ENCODE results near the gene OTOP2.
"Not testable (repeated sequence)": the region's sequence is repeated elsewhere in the genome, so short reads cannot be mapped to it uniquely, and the experiment has no call there.

The OTOP2 gene

GRCh38 chr17:74904687-74905409 is 19.2 kb upstream of the OTOP2 start:
- no peaks in the 10 kb centered on the region for H3K36me3 ChIP-seq (ENCODE audit: control insufficient read depth in 2 of 2, insufficient read depth in 1 of 2, low read length in 2 of 2)
- ChIA-PET CTCF (interaction anchor here (1.2 kb wide), 1 partner anchor 41 kb away, joined by 3 read pairs; no protein-coding TSS in a partner anchor), POLR2A (no interaction called here)
- no peak overlapping the region for H3K4me3 ChIP-seq (ENCODE audit: low read depth, low read length)
- H3K27ac ChIP-seq (ENCODE audit: extremely low read depth, low read depth, low read length) = no peak overlapping the region
- H3K4me1 ChIP-seq (ENCODE audit: control insufficient read depth, insufficient read depth, low read length) = no peaks in the 10 kb centered on the region
- TF ChIP-seq ZXDB (tag by site-specific recombination; IDR thresholded peaks at IDR 0.05) = no peak
- H3K9me3 ChIP-seq (ENCODE audit: control insufficient read depth, insufficient read depth, low read depth, low read length) = no peaks in the 10 kb centered on the region

DNA sequence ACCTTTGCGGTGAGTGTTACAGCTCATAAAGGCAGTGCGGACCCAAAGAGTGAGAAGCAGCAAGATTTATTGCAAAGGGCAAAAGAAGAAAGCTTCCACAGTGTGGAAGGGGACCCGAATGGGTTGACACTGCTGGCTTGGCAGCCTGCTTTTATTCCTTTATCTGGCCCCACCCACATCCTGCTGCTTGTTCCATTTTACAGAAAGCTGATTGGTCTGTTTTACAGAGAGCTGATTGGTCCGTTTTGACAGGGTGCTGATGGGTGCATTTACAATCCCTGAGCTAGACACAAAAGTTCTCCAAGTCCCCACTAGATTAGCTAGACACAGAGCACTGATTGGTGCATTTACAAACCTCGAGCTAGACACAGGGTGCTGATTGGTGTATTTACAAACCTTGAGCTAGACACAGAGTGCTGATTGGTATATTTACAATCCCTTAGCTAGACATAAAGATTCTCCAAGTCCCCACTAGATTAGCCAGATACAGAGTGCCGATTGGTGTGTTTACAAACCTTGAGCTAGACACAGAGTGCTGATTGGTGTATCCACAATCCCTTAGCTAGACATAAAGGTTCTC is 17.8 kb upstream of the OTOP2 start:
- H3K4me1 ChIP-seq (ENCODE audit: control insufficient read depth, insufficient read depth, low read length); H3K9me3 ChIP-seq (ENCODE audit: control insufficient read depth, insufficient read depth, low read depth, low read length); H3K36me3 ChIP-seq (ENCODE audit: control insufficient read depth in 2 of 2, insufficient read depth in 1 of 2, low read length in 2 of 2); H3K4me3 ChIP-seq (ENCODE audit: low read depth, low read length); H3K27ac ChIP-seq (ENCODE audit: extremely low read depth, low read depth, low read length): not testable (repeated sequence)
- peak; percentile 39 for TF ChIP-seq SP2 (tag by site-specific recombination; IDR thresholded peaks at IDR 0.05)
- POLR2A ChIA-PET = interaction anchor here (1.2 to 2.3 kb wide), 2 partner anchors 11 to 34 kb away, joined by 5 to 11 read pairs; partner anchors contain the start of gene FDXR
- CTCF ChIA-PET = interaction anchor here (0.7 to 1.3 kb wide), 5 partner anchors 19 to 296 kb away, joined by 3 to 4 read pairs (median 3); no protein-coding TSS in a partner anchor

DNA sequence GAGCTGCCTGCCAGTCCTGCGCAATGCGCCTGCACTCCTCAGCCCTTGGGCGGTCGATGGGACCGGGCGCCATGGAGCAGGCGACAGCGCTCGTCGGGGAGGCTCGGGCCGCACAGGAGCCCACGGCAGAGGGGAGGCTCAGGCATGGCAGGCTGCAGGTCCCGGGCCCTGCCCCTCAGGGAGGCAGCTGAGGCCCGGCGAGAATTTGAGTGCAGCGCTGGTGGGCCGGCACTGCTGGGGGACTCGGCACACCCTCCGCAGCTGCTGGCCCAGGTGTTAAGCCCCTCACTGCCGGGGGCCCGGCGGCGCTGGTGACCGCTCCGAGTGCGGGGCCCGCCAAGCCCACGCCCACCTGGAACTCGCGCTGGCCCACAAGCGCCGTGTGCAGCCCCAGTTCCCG is 17.1 kb upstream of the OTOP2 start:
- no peaks in the 10 kb centered on the region for H3K9me3 ChIP-seq (ENCODE audit: control insufficient read depth, insufficient read depth, low read depth, low read length)
- H3K36me3 ChIP-seq (ENCODE audit: control insufficient read depth in 2 of 2, insufficient read depth in 1 of 2, low read length in 2 of 2) = no peaks in the 10 kb centered on the region
- H3K4me3 ChIP-seq (ENCODE audit: low read depth, low read length) = no peak overlapping the region
- no peak overlapping the region for H3K27ac ChIP-seq (ENCODE audit: extremely low read depth, low read depth, low read length)
- CTCF ChIA-PET = interaction anchor here (0.7 to 1.3 kb wide), 2 partner anchors 55 to 510 kb away, joined by 3 read pairs; no protein-coding TSS in a partner anchor
- H3K4me1 ChIP-seq (ENCODE audit: control insufficient read depth, insufficient read depth, low read length) = no peaks in the 10 kb centered on the region
- POLR2A ChIA-PET = interaction anchor here (2.3 kb wide), 1 partner anchor 34 kb away, joined by 11 read pairs; the partner anchor contains the start of gene FDXR
- TF ChIP-seq, protein P1, sequence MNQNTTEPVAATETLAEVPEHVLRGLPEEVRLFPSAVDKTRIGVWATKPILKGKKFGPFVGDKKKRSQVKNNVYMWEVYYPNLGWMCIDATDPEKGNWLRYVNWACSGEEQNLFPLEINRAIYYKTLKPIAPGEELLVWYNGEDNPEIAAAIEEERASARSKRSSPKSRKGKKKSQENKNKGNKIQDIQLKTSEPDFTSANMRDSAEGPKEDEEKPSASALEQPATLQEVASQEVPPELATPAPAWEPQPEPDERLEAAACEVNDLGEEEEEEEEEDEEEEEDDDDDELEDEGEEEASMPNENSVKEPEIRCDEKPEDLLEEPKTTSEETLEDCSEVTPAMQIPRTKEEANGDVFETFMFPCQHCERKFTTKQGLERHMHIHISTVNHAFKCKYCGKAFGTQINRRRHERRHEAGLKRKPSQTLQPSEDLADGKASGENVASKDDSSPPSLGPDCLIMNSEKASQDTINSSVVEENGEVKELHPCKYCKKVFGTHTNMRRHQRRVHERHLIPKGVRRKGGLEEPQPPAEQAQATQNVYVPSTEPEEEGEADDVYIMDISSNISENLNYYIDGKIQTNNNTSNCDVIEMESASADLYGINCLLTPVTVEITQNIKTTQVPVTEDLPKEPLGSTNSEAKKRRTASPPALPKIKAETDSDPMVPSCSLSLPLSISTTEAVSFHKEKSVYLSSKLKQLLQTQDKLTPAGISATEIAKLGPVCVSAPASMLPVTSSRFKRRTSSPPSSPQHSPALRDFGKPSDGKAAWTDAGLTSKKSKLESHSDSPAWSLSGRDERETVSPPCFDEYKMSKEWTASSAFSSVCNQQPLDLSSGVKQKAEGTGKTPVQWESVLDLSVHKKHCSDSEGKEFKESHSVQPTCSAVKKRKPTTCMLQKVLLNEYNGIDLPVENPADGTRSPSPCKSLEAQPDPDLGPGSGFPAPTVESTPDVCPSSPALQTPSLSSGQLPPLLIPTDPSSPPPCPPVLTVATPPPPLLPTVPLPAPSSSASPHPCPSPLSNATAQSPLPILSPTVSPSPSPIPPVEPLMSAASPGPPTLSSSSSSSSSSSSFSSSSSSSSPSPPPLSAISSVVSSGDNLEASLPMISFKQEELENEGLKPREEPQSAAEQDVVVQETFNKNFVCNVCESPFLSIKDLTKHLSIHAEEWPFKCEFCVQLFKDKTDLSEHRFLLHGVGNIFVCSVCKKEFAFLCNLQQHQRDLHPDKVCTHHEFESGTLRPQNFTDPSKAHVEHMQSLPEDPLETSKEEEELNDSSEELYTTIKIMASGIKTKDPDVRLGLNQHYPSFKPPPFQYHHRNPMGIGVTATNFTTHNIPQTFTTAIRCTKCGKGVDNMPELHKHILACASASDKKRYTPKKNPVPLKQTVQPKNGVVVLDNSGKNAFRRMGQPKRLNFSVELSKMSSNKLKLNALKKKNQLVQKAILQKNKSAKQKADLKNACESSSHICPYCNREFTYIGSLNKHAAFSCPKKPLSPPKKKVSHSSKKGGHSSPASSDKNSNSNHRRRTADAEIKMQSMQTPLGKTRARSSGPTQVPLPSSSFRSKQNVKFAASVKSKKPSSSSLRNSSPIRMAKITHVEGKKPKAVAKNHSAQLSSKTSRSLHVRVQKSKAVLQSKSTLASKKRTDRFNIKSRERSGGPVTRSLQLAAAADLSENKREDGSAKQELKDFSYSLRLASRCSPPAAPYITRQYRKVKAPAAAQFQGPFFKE (tag by site-specific recombination; IDR thresholded peaks at IDR 0.05; ENCODE audit: borderline replicate concordance) = no peak
- TF ChIP-seq PRDM6 (tag by site-specific recombination; IDR thresholded peaks at IDR 0.05) (no peak), ZNF138 (tag by site-specific recombination; IDR thresholded peaks at IDR 0.05; ENCODE audit: borderline replicate concordance) (no peak), ZSCAN4 (tag by site-specific recombination; IDR thresholded peaks at IDR 0.05) (no peak), GLI2 (tag by site-specific recombination; IDR thresholded peaks at IDR 0.05; ENCODE audit: borderline replicate concordance, low read depth) (no peak), ZNF292 (tag by site-specific recombination; IDR thresholded peaks at IDR 0.05; ENCODE audit: borderline replicate concordance, low read depth) (no peak), ZNF362 (tag by site-specific recombination; IDR thresholded peaks at IDR 0.05) (no peak), KLF9 (tag by site-specific recombination; IDR thresholded peaks at IDR 0.05; ENCODE audit: low read depth) (no peak)
- TF ChIP-seq, protein P2, sequence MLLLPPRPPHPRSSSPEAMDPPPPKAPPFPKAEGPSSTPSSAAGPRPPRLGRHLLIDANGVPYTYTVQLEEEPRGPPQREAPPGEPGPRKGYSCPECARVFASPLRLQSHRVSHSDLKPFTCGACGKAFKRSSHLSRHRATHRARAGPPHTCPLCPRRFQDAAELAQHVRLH (tag by site-specific recombination; IDR thresholded peaks at IDR 0.05) = no peak
- TF ChIP-seq, protein P3, sequence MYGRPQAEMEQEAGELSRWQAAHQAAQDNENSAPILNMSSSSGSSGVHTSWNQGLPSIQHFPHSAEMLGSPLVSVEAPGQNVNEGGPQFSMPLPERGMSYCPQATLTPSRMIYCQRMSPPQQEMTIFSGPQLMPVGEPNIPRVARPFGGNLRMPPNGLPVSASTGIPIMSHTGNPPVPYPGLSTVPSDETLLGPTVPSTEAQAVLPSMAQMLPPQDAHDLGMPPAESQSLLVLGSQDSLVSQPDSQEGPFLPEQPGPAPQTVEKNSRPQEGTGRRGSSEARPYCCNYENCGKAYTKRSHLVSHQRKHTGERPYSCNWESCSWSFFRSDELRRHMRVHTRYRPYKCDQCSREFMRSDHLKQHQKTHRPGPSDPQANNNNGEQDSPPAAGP (tag by site-specific recombination; IDR thresholded peaks at IDR 0.05) = no peak
- TF ChIP-seq, protein P4, sequence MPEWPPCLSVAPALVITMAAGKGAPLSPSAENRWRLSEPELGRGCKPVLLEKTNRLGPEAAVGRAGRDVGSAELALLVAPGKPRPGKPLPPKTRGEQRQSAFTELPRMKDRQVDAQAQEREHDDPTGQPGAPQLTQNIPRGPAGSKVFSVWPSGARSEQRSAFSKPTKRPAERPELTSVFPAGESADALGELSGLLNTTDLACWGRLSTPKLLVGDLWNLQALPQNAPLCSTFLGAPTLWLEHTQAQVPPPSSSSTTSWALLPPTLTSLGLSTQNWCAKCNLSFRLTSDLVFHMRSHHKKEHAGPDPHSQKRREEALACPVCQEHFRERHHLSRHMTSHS (tag by site-specific recombination; IDR thresholded peaks at IDR 0.05) = no peak
- TF ChIP-seq, protein P5, sequence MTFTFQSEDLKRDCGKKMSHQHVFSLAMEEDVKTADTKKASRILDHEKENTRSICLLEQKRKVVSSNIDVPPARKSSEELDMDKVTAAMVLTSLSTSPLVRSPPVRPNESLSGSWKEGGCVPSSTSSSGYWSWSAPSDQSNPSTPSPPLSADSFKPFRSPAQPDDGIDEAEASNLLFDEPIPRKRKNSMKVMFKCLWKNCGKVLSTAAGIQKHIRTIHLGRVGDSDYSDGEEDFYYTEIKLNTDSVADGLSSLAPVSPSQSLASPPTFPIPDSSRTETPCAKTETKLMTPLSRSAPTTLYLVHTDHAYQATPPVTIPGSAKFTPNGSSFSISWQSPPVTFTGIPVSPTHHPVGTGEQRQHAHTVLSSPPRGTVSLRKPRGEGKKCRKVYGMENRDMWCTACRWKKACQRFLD (tag by site-specific recombination; IDR thresholded peaks at IDR 0.05) = no peak

All from HEK293 (cell line).